ENCODE data around the gene PHC2. TPM values are rescaled to one million over a fixed set of nuclear protein-coding genes. Genes with fewer than 3 reads are reported as not detected.

The PHC2 gene
- total and polyA plus RNA-seq, 2 of the 13 experiments (the other 11 are each of a cell fraction or from before 2014, with no cell fraction given) = 52.5 to 84.9 TPM

DNA sequence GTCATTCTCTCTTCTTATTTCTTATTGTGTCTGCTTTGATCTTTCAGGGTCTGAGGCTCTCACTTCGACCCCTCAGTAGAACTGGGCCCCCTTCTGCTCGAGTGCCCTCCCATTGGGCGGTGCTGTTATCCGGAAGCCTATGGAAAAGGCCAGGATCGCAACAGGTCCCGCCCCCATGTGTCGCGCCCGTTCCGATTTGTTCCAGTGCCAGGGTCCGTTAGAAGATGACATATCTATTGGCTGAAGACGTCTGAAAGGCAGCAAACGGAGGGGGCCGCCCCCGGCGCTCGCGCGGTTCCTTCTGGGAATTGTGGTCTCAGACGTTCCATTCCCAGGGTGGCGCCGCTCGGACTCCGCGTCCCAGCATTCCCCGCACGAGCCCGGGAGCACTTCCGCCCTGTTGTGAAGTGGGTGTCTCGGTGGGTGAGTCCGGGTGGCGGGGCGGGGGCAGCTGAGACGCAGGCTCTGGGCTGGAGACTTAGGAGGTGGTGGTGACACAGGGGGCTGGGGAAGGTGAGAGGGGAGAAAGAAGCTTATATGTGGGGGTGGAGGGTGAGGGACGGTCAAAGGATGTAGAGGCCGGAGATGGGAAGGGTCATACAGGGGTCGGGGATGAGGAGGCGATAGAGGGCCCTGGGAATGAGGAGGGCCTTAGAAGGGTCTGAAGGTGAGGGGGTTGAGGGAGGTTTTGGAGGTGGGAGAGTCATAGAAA lies 41.5 kb upstream of the PHC2 start, which contains the start of gene ZSCAN20 (continued):
- TF ChIP-seq LCORL (IDR thresholded peaks at IDR 0.05) (no peak), LCORL (CRISPR knock-in tag; IDR thresholded peaks at IDR 0.05) (no peak), KMT2A (CRISPR knock-in tag; IDR thresholded peaks at IDR 0.05) (no peak), MBD4 (IDR thresholded peaks at IDR 0.05; ENCODE audit: borderline replicate concordance, low read length) (no peak), ZBTB1 (CRISPR knock-in tag; IDR thresholded peaks at IDR 0.05; ENCODE audit: borderline replicate concordance) (no peak), JUN (CRISPR knock-in tag; IDR thresholded peaks at IDR 0.05) (peak; percentile 20; the same call in 1 of the 2 replicates), HCFC1 (IDR thresholded peaks at IDR 0.05; ENCODE audit: low read depth, low read length) (peak; percentile 85), SPEN (CRISPR knock-in tag; IDR thresholded peaks at IDR 0.05; ENCODE audit: low read depth) (peak; percentile 74), ZNF382 (CRISPR knock-in tag; IDR thresholded peaks at IDR 0.05; ENCODE audit: borderline replicate concordance) (no peak), TEAD2 (CRISPR knock-in tag; IDR thresholded peaks at IDR 0.05) (no peak), ZNF775 (CRISPR knock-in tag; IDR thresholded peaks at IDR 0.05; ENCODE audit: borderline replicate concordance) (no peak), ZNF773 (CRISPR knock-in tag; IDR thresholded peaks at IDR 0.05; ENCODE audit: borderline replicate concordance) (no peak), DNMT1 (CRISPR knock-in tag; IDR thresholded peaks at IDR 0.05) (no peak), SIN3B (IDR thresholded peaks at IDR 0.05; ENCODE audit: low read length) (no peak), KLF6 (CRISPR knock-in tag; IDR thresholded peaks at IDR 0.05) (no peak), ZNF468 (CRISPR knock-in tag; IDR thresholded peaks at IDR 0.05) (no peak), ZNF530 (CRISPR knock-in tag; IDR thresholded peaks at IDR 0.05; ENCODE audit: low read depth) (no peak)
- TF ChIP-seq, protein P1, sequence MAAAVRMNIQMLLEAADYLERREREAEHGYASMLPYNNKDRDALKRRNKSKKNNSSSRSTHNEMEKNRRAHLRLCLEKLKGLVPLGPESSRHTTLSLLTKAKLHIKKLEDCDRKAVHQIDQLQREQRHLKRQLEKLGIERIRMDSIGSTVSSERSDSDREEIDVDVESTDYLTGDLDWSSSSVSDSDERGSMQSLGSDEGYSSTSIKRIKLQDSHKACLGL (CRISPR knock-in tag; IDR thresholded peaks at IDR 0.05) = no peak
- TF ChIP-seq, protein P2, sequence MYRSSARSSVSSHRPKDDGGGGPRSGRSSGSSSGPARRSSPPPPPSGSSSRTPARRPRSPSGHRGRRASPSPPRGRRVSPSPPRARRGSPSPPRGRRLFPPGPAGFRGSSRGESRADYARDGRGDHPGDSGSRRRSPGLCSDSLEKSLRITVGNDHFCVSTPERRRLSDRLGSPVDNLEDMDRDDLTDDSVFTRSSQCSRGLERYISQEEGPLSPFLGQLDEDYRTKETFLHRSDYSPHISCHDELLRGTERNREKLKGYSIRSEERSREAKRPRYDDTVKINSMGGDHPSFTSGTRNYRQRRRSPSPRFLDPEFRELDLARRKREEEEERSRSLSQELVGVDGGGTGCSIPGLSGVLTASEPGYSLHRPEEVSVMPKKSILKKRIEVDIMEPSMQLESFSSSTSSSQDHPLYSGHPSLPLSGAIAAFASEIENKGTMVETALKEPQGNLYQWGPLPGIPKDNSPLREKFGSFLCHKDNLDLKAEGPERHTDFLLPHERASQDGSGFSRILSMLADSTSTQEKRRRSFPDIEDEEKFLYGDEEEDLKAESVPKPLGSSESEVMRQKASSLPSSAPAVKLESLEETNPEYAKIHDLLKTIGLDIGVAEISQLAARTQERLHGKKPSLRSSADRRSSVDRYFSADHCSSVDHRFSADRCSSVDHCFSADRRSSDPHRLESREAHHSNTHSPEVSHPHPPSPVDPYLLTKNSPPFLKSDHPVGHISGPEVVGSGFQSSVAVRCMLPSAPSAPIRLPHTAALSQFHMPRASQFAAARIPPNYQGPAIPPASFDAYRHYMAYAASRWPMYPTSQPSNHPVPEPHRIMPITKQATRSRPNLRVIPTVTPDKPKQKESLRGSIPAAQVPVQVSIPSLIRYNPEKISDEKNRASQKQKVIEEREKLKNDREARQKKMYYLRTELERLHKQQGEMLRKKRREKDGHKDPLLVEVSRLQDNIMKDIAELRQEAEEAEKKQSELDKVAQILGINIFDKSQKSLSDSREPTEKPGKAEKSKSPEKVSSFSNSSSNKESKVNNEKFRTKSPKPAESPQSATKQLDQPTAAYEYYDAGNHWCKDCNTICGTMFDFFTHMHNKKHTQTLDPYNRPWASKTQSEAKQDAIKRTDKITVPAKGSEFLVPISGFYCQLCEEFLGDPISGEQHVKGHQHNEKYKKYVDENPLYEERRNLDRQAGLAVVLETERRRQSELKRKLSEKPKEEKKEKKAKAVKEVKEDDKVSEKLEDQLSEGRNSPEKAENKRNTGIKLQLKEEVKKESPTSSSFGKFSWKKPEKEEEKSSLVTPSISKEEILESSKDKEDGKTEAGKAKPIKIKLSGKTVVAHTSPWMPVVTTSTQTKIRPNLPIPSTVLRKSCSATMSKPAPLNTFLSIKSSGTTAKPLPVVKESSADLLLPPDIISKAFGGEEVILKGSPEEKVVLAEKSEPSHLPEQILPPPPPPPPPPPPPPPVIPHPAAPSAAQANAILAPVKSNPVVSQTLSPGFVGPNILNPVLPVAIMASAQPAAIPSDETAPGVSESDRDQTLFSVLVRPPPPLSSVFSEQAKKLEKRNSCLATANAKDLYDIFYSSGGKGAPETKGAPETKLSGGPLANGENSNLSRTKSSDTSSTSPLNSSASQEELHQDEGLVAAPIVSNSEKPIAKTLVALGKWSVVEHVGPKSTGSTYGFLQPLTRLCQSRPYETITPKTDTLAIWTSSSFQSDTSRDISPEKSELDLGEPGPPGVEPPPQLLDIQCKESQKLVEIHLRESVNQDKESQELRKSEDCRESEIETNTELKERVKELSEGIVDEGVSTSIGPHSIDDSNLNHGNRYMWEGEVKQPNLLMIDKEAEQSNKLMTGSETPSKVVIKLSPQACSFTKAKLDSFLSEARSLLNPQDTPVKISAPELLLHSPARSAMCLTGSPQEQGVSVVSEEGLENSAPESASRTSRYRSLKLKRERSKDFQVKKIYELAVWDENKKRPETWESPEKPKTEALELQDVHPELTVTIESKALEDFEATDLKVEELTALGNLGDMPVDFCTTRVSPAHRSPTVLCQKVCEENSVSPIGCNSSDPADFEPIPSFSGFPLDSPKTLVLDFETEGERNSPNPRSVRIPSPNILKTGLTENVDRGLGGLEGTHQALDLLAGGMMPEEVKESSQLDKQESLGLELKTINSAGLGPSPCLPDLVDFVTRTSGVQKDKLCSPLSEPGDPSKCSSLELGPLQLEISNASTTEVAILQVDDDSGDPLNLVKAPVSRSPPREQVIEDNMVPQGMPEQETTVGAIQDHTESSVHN (CRISPR knock-in tag; IDR thresholded peaks at IDR 0.05) = 0 out of 2 replicates have a peak, but pooled peaks have one; percentile 34
- TF ChIP-seq, protein P3, sequence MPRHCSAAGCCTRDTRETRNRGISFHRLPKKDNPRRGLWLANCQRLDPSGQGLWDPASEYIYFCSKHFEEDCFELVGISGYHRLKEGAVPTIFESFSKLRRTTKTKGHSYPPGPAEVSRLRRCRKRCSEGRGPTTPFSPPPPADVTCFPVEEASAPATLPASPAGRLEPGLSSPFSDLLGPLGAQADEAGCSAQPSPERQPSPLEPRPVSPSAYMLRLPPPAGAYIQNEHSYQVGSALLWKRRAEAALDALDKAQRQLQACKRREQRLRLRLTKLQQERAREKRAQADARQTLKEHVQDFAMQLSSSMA (CRISPR knock-in tag; IDR thresholded peaks at IDR 0.05) = no peak

Data from HepG2 (cell line).